Measurements from ENCODE around the gene KCNJ9.
"Not testable (repeated sequence)": the region's sequence is repeated elsewhere in the genome, so short reads cannot be mapped to it uniquely, and the experiment has no call there.

The KCNJ9 gene

DNA sequence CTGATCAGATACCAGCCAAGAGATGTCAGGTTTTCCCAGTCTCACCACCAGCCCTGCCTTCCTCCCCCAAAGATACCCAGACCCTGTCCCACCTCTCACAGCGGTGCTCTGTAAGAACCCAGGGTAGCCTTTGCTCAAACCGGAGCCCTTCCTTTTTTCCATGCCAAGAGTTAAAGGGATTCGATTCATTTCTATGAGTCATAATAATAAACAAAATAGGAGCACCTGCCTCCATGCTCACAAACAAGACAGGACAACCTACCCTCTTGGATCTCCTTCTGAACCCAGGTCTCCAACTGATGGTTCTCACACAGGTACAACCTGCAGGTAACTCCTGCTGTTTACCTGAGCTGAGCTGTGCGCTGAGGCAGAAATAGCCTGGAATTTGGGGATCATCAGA is 28.3 kb downstream of the KCNJ9 start:
- H3K4me1 ChIP-seq (ENCODE audit: low read depth, poor library complexity, severe bottlenecking) = no peaks in the 10 kb centered on the region
- no peaks in the 10 kb centered on the region for H4K20me1 ChIP-seq (ENCODE audit: insufficient read depth)
- no peak overlapping the region for H3K9ac ChIP-seq
- no peaks in the 10 kb centered on the region for H3K36me3 ChIP-seq (ENCODE audit: insufficient read depth)
- H2AFZ ChIP-seq (ENCODE audit: low read depth) = no peak overlapping the region
- H3K79me2 ChIP-seq (ENCODE audit: insufficient read depth, low read depth) = no peaks in the 10 kb centered on the region
- no peak overlapping the region for H3K4me3 ChIP-seq (IDR thresholded peaks at IDR 0.05; ENCODE audit: insufficient read depth, low read depth, low read length)
- H3K27ac ChIP-seq = no peak overlapping the region
- H3K4me2 ChIP-seq = no peak overlapping the region
- no peaks in the 10 kb centered on the region for H3K27me3 ChIP-seq (ENCODE audit: insufficient read depth, low read depth)
- TF ChIP-seq, protein P1, sequence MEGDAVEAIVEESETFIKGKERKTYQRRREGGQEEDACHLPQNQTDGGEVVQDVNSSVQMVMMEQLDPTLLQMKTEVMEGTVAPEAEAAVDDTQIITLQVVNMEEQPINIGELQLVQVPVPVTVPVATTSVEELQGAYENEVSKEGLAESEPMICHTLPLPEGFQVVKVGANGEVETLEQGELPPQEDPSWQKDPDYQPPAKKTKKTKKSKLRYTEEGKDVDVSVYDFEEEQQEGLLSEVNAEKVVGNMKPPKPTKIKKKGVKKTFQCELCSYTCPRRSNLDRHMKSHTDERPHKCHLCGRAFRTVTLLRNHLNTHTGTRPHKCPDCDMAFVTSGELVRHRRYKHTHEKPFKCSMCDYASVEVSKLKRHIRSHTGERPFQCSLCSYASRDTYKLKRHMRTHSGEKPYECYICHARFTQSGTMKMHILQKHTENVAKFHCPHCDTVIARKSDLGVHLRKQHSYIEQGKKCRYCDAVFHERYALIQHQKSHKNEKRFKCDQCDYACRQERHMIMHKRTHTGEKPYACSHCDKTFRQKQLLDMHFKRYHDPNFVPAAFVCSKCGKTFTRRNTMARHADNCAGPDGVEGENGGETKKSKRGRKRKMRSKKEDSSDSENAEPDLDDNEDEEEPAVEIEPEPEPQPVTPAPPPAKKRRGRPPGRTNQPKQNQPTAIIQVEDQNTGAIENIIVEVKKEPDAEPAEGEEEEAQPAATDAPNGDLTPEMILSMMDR (conservative IDR thresholded peaks at IDR 0.05; ENCODE audit: low read depth, low read length) = no peak

DNA sequence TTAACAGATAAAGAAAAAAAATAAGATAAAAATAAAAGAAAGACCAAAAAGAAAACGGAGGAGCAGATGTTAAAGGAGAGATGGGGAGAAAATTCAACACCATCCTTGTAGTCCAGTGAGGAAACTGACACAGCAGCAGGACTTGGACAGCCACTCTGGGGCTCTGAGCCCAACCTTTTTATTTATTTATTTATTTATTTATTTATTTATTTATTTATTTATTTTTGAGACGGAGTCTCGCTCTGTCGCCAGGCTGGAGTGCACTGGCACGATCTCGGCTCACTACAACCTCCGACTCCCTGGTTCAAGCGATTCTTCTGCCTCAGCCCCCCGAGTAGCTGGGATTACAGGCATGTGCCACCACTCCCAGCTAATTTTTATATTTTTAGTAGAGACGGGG is 30.1 kb downstream of the KCNJ9 start:
- H3K4me2 ChIP-seq; H3K79me2 ChIP-seq (ENCODE audit: insufficient read depth, low read depth); H4K20me1 ChIP-seq (ENCODE audit: insufficient read depth); H2AFZ ChIP-seq (ENCODE audit: low read depth); H3K27ac ChIP-seq; H3K36me3 ChIP-seq (ENCODE audit: insufficient read depth); H3K4me3 ChIP-seq (IDR thresholded peaks at IDR 0.05; ENCODE audit: insufficient read depth, low read depth, low read length); H3K4me1 ChIP-seq (ENCODE audit: low read depth, poor library complexity, severe bottlenecking); H3K9ac ChIP-seq; H3K27me3 ChIP-seq (ENCODE audit: insufficient read depth, low read depth): not testable (repeated sequence)

DNA sequence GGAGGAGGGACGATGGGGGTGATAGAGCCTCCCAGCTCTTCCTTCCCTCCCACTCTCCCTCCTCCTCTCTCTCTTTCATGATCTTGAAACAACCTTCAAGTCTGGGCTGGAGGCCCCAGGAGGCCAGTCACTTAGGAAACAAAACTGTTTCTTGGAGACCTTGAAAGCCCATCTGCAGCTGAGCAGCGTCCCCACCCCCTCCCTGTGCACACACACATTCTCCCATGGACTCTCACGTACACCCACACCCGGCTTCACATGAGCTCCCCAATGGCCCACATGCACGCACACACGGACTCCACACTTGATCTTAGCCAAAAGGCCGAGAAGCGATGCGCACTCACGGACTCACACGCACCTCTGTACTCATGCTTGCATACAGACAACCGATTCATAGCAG is 31.0 kb downstream of the KCNJ9 start:
- H3K27me3 ChIP-seq (ENCODE audit: insufficient read depth, low read depth) = no peaks in the 10 kb centered on the region
- H3K9ac ChIP-seq = no peak overlapping the region

DNA sequence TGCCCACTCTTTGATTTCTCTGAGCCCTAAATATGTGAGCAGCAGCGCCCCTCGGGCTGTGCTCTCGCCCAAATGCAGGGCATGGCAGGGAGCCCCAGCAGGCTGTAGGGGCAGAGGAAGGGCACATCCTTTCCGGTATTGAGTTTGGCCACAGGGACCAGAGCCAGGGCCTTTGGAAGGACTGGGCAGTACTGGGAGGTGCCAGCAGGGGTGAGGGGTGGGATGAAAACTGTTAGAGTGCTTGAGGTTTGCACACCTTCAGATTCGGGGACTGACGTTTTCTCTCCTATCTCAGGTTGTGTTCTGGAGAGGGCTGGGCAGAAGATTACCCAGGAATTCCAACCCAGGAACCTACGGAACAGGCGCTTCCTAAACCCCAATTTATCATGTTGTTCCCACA is 32.1 kb downstream of the KCNJ9 start:
- no peak overlapping the region for H3K4me3 ChIP-seq (IDR thresholded peaks at IDR 0.05; ENCODE audit: insufficient read depth, low read depth, low read length)
- H3K4me1 ChIP-seq (ENCODE audit: low read depth, poor library complexity, severe bottlenecking) = no peaks in the 10 kb centered on the region
- no peak overlapping the region for H2AFZ ChIP-seq (ENCODE audit: low read depth)
- no peaks in the 10 kb centered on the region for H3K36me3 ChIP-seq (ENCODE audit: insufficient read depth)
- TF ChIP-seq, protein P1 (conservative IDR thresholded peaks at IDR 0.05; ENCODE audit: low read depth, low read length) = no peak
- no peak overlapping the region for H3K9ac ChIP-seq
- no peaks in the 10 kb centered on the region for H3K79me2 ChIP-seq (ENCODE audit: insufficient read depth, low read depth)
- no peak overlapping the region for H3K27ac ChIP-seq
- no peaks in the 10 kb centered on the region for H4K20me1 ChIP-seq (ENCODE audit: insufficient read depth)
- H3K4me2 ChIP-seq = no peak overlapping the region
- no peaks in the 10 kb centered on the region for H3K27me3 ChIP-seq (ENCODE audit: insufficient read depth, low read depth)

More for the DNA sequence above, 31.0 kb downstream of the KCNJ9 start:
- Histone ChIP-seq H3K36me3 (ENCODE audit: insufficient read depth) (no peaks in the 10 kb centered on the region), H2AFZ (ENCODE audit: low read depth) (no peak overlapping the region), H3K79me2 (ENCODE audit: insufficient read depth, low read depth) (no peaks in the 10 kb centered on the region), H3K27ac (no peak overlapping the region), H3K4me2 (no peak overlapping the region), H4K20me1 (ENCODE audit: insufficient read depth) (no peaks in the 10 kb centered on the region), H3K4me3 (IDR thresholded peaks at IDR 0.05; ENCODE audit: insufficient read depth, low read depth, low read length) (no peak overlapping the region), H3K4me1 (ENCODE audit: low read depth, poor library complexity, severe bottlenecking) (no peaks in the 10 kb centered on the region)
- TF ChIP-seq, protein P1 (conservative IDR thresholded peaks at IDR 0.05; ENCODE audit: low read depth, low read length) = no peak

DNA sequence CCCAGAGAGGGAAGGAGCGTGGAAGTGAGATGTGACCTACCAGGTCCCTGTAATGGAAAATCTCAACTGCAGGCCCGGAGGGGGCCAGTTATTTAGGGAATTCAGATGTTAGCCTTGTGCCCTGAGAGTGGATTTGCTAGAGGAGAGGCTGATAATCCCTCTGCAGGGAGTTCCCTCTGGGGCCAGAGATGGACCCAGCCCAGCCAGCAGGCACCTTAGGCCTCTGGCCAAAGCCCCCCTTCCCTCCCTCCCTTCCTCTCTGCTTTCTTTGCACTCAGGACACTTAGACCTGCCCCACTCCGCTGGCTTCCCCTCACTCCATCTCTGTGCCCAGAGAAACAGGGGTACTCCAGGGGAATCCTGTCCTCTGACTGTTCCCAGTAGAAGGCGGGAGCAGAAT is 32.7 kb downstream of the KCNJ9 start:
- Histone ChIP-seq H3K27me3 (ENCODE audit: insufficient read depth, low read depth) (no peaks in the 10 kb centered on the region), H3K79me2 (ENCODE audit: insufficient read depth, low read depth) (no peaks in the 10 kb centered on the region), H4K20me1 (ENCODE audit: insufficient read depth) (no peaks in the 10 kb centered on the region), H3K36me3 (ENCODE audit: insufficient read depth) (no peaks in the 10 kb centered on the region), H3K4me2 (no peak overlapping the region), H3K4me1 (ENCODE audit: low read depth, poor library complexity, severe bottlenecking) (no peaks in the 10 kb centered on the region), H2AFZ (ENCODE audit: low read depth) (no peak overlapping the region), H3K4me3 (IDR thresholded peaks at IDR 0.05; ENCODE audit: insufficient read depth, low read depth, low read length) (no peak overlapping the region), H3K27ac (no peak overlapping the region), H3K9ac (no peak overlapping the region)
- TF ChIP-seq, protein P1 (conservative IDR thresholded peaks at IDR 0.05; ENCODE audit: low read depth, low read length) = no peak

Data from KMS-11 (cell line).